GM18519 (cell line): ENCODE results near the gene KDM8.

ENCODE experiments used
- ATAC-seq: cut with Tn5 transposase; IDR thresholded peaks from one replicate; pipeline ENCODE4 v1.9.1; 2021; ENCODE audit warnings: mild to moderate bottlenecking, moderate library complexity; ENCODE audit not compliant: unreplicated experiment, low FRiP score

The KDM8 gene

DNA sequence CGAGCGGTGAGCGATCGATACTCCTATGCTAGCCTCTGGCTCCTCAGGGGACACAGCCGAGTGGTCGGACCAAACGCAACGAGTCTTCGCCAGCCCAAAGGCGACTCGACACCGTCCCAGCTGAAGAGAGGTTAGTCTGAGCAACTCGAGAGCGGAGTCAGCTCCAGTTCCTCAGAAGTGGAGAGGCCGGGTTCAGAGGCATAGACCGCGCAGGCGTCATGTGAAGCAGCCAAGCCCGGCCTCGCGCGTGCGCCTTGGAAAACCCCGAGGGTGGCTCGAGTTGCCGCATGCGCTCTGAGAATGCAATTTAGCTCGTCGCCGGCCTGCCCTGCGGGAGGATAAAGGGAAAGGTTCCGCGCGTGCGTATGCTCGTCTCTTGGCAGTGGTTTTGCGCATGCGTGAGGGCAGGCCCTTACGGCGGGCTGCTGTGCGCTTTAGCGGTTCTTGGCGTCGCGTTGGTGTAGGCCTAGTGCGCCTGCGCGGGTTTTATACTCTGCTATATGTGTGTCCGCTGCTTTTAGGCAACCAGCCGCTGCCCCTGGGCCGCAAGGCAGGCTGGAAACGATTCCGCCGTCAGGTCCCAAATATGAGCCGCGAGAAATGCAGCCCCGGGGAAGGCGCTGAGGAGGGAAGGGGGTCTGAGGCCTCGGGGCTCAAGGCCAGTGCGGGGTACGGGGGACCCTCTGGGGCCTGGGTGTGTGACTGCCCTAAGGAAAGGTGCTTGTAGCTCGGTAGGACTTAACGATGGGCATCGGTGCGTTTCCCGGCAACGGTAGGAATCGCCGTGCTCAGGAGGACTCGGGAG is at the start of gene KDM8:
TSS of gene KDM8 (plus strand) at position 20 of the 805 bp plus-strand sequence. CDS start 6,598 bp downstream, outside the sequence.
- ATAC-seq, result peak; percentile 81

DNA sequence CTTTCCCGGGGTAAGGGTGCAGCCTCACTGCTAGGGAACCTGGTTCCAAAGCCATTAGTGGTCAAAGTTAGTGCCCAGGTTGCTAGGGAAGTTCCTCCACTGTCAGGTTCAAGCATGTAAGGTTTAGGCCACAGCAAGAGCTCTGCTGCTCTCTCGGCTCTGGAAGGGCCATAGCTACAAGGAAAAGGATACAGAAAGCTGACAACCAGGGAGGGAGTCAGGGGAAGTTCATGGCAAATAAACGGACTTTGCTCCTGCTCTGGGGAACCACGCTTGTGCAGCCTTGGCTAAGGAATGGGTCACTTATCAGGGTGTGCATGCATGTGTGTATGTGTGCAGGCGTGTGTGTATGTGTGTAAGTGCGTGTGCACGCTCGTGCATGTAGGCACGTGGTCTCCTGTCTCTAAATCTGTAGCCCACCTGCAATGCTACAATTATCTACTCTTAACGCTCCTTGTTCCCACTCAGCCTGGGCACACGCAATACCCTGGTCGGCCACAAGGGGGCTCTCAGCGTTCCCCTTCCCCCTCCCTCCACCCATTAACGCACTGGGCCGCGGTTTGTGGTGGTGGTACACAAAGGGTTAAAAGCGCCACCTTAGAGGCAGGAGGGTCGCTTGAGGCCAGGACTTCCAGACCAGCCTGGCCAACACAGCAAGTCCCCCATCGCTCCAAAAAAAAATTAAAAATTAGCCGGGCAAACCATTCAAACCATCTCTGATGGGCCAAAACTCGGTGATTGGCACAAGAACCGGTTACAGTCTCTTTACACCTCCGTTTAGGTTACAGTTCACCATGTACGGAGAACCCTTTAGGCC is 48.4 kb upstream of the KDM8 start:
- no peak for ATAC-seq

DNA sequence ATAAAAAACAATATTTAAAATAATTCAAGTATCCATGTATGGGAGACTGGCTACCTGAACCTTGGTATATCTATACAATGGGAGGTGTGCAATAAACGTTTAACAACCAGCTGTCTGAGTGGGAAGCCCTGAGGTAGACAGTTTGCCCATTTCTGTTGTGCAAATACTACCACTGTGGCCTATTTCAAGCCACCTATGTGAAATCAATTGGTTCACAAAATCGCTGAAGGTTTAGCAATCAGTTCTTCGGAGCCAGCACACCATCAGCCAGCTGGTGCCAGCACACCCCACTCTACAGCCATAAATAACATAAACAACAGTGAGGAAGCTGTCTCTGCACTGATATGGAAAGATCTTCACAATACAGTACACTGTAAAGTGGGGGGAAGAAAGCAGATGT is 46.7 kb upstream of the KDM8 start:
- ATAC-seq, result no peak

DNA sequence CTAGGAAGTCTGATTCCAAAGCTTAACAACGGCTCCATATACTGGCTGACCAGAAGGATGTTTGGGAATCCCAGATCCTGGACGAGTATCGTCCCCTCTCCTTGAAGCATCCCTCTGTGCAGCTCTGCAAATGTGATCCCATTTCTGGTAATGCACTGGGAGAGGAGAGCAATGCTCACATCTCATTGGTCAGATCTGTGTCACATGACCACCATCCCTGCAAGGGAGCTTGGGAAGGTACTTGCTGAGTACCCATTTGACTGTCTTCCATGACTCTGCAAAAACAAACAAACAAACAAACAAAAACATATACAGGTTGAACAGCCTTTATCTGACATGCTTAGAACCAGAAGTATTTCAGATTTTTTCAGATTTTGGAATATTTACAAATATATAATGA is 41.9 kb upstream of the KDM8 start:
- ATAC-seq, result no peak

DNA sequence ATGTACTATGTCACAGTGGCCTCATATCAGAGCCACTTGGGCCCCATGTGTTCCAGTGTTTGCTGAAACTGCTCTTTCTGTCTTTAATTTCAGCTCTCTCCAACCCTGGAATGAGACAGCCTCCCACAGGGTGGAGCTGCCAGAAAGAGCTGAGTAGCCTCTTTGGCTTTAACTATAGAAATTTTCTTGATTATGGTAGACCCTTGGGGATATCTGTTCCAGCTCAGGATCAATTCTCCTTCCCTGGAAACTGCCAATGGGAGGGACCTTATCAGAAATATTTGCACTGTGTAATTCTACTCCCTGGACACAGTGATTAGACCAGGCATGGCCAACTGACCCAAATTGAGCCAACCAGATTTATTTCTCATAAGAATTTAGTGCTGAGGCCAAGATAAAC is 39.0 kb upstream of the KDM8 start:
- ATAC-seq, result no peak

DNA sequence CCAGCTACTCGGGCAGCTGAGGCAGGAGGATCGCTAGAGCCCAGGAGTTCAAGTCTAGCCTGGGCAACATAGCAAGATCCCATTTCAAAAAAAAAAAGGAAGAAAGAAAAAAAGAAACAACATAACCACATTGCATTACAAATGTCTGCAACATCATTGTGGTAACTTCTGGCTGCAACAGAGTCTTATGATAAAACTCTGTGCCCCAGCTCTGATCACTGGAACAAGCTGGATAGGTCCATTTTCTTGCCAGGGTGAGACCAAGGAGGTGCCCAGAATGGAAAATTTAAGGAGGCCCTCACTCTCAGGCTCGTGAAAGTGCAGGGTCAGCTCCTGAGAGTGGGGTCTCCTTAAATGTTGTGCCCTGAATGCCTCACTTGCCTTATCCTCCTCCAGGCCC is 37.8 kb upstream of the KDM8 start:
- no peak for ATAC-seq

DNA sequence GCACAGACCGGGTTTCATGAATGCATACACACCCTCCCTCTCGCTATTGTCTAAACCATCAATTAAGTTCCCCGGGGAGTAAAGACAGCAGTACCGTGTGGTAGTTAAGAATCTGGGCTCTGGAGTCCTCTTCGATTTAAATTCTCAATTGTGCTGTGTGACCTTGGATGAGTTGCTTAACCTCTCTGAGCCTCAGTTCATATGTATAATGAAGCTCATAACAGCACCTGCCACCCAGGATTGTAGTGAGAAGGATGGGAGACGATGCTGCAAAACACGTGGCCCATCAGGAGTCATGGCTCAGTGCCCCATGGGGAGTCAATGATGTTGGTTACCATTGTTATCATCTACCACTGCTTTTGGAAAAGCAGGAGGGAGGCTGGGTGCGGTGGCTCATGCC is 34.5 kb upstream of the KDM8 start:
- ATAC-seq, result no peak

DNA sequence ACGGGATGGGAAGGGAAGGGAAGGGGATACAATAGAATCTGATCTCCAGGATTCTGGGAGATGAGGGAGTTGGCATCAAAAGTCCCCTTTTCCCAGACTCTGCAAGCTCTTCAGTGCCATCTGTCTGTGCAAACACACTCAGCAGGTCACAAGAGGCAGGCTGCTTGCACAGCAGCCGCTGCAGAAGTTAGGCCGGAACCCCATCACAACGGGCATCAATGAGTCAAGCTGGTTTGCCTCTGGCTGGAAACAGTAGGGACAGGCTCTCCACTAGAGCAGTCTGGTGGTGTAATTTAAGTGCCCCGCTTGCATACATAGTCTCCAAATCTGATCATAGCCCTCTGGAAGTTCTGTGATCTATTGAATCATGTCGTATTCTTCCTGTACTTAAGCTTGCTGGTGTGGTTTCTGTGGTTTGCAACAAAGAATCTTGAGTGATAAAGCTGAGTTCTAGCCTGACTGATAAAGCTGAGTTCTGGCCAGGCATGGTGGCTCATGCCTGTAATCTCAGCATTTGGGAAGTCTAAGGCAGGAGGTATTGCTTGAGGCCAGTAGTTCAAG is 33.7 kb upstream of the KDM8 start:
- no peak for ATAC-seq

DNA sequence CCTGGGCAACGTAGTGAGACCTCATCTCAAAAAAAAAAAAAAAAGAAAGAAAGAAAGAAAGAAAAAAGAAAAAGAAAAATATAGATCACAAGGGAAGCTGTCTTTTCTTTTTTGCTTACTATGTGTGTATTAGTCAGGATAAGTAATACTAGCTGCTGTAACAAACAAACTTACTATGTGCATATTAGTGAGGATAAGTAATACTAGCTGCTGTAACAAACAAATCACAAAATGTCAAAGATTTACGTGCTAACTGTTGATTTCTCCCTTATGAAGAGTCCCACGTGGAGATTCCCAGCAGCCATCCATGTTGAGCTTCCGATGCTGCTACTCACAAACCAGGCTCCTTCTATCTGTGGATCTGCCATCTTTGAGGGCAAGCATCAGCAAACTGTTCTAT is 31.7 kb upstream of the KDM8 start:
- no peak for ATAC-seq

DNA sequence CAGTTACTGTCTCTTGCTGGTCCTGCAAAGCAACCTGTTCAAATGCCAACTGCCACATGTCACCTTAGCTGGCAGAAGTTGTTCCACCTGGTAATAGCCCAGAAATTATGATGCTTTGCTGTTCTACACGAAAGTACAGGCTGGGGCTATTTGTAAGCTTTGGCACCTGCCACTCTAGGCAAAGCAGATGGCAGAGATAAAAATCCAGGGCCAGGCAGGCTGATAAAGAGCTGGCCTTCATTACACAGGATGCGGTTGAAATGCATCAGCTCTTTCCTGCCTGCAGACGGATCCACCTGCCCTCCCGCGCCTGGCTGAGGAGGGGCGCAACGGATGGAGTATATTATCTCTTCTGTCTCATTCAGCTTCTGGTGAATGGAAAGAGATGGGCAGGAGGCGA is 29.3 kb upstream of the KDM8 start:
- no peak for ATAC-seq

DNA sequence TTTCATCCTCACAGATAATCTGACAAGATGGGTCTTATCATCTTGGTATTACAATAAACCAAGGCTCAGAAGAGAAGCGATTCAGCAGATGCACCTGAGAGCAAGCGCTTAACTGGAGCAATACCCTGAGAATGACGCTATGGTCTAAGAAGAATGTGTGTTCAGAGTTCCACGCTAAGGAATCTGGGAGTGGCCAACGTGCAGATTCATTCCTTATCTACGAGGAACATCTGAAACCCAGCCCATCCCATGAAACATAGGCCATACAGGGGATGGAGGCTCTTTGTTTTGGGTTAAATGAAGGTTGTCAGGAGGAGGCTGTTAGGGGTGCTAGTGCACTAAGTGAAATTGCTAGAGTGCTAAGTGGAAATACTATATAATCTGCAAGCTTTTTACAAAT is 28.5 kb upstream of the KDM8 start:
- ATAC-seq, result no peak

DNA sequence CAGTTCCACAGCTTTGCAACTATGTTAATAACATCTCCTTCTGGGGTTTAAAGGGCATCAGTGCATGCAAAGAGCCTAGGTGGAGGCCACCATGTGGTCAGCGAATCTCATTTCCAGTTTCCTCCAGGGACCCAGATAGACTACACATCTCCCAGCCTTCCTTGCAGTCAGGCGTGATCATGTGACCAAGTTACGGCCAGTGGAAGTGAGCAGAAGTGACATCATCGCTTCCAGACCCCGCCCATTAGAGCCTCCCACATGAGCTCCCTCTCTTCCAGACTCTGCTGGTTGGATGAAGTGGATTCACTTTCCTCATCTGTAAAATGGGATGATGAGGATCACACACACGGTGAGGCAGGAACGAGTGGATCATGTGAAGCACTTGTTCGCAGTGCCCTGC is 27.4 kb upstream of the KDM8 start:
- ATAC-seq, result no peak

DNA sequence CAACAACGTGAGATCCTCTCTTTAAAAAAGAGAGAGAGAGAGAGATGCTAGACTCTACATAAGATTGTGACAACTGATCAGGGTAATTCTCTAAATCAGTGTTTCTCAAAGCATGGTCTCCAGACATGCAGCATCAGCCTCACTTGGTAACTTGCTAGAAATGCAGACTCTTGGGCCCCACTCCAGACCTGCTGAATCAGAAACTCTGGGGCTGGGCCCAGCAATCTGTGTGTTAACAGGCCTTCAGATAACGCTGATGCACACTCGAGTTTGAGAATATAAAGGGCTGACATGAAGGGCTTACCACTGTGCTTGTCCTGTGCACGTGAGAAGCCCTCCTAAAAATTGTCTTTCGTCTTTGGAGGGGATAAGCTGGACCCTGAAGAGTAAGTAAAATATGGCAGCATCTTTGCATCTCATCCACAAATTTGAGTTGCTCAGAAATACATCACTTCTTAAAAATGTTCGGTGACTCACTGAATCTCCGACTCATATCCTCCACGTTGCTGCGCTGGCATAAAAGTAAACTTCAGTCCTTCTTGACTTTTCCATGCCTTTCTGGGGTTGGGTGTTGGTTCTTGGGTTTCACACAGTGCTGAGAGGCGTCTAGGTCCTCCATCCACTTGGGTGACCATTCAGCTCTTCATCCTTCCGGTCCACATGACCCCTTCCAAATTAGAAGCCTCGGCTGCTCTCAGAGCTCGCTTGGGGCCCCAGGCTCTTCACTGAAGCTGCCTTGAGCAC is 26.1 kb upstream of the KDM8 start:
- no peak for ATAC-seq

DNA sequence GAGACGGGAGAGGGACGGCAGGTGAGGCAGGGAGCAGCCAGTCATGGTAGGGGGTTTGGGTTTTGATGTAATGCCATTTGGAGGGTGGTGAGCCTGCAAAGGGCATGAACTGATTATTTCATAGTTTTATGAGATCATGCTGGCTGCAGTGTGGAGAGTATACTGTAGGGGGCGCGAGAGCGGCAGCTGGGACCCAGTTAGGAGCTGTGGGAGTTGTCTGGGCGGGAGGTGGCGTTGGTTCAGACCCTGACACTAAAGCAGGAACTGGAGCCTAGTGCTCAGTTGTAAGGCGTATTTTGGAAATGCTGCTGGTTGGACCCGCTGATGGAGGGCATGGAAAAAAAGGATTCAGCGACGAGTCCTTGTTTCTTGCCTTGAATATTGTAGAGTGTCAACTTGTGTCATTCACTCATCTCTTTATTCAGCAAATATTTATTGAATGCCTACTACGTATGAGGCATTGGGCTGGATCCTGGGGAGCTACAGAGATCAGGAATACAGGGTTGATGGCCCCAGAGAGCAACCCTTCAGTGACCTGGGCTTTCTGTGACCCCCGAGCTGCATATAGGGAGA is 23.7 kb upstream of the KDM8 start:
- peak; percentile 84 for ATAC-seq

DNA sequence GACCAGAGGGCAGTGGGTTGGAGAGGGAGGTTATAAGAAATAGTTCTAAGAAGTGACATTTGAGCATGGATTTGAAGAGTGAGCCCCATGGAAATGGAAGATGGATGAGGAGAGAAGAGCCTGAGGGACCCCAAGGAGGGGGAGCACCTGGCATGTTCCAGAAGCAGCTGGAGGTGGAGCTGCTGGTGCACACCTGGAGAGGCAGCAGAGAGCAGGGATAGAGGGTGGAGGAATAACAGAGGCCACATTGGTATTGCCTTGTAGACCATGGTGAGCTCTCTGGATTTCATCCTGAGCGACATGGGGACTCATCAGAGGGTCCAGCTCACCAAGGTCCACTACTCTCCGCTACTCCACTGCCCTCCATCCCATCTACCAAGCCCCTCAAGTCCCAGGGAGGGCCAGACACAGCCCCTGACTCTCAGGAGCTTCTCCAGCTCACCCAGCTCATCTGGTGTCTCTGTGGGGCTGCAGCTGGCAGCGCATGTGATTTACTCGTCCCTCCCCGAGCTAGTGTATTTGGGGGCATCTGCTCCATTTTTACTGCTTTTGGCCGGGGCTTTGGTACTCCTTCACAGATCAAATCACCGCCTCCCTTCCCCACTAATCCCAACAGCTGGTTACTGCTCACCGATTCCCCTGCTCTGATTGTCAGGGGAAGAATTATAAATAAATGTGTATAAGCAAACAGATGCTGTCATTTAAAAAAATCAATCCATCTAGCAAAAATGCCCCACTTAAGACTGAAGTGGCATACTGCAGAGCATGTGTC is 22.1 kb upstream of the KDM8 start:
- ATAC-seq, result no peak

DNA sequence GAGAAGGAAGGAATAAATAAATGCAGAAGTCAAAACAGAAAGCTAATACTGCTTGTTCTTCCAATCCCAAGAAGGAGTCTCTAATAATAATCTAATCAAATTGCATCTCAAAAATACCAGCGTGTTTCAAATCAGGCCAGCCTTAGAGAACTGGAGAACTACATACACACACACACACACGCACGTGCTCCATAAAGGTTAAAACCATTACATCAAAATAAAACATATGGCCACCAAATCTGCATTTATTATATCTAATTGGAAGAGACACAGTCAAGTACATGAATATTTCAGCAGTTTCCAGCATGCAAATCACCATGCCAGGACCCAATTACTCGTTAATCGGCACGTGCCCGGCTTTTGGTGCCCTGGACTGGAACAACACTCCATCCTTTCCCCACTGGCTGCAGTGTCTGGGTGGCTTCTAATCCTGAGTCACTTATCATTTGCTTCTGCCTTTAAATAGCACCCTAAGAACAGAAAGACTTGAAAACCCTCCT is 20.4 kb upstream of the KDM8 start:
- ATAC-seq, result no peak

DNA sequence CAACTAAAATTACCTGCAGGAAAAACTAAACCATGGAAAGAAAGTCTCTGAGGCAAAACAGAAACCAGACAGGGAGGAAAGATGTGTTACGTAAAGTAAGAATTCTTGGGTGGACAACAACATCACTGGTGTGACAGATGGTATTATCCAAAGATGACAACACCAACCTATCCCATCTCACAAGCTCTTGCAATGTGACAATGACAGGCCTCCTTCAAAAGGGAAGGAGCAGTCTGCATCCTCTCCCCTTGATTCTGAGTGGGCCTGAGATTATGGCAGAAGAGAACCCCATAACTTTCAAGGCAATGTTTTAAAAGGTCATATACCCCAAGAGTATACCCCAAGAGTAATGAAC is 17.6 kb upstream of the KDM8 start:
- ATAC-seq, result no peak

DNA sequence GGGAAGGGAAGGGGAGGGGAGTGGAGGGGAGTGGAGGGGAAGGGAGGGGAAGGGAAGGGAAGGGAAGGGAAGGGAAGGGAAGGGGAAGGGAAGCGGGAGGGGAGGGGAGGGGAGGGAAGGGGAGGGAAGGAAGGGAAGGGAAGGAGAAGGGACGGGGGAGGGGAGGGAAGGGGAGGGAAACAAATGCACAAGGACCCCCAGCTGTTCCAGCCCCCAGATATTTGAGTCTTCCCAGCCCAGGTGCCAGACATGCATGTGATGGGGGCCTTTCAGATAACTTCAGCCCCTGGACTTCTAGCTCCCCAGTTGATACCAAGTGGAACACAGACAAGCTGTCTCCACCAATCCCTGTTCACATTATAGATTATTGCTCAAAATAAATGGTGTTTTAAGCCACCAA is 14.7 kb upstream of the KDM8 start:
- ATAC-seq, result no peak

DNA sequence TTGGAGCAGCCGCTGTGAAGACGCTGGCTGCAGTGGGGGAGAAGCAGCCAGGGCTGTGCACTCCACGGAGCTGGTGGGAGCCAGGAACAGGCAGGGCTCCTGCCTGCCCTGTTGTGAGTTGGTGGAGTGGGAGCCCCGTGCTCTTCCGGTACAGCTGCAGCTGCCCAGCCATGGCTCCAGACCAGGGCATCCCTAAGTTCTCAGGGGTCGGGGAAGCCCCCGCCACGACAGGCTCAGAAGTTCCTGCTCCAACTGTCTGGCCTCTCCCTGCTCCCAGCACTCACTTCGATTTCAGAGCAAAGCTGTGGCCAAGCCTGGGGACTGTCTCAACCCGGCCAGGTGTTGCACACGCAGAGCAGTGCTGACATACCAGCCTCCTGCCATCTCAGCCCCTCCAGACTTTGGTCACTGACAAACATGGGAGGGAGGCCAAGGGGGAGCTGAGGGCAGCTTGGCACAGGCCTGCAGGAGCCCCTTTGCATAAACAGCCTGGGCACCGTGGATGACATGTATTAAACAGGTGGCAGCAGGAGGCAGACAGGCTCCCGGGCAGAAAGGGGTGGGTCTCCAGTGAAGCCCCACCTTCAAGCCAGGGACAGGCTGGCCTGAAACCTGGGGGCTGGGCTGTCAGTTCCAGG is 13.9 kb upstream of the KDM8 start:
- no peak for ATAC-seq
